H9 (cell line): ENCODE measurements around the gene NT5DC3. TPM values are rescaled to one million over a fixed set of nuclear protein-coding genes. Genes with fewer than 3 reads are reported as not detected.
A peak's percentile ranks its signal among the peaks of the same experiment; 100 is the strongest.

Experiments
- DNase-seq: peaks from one replicate; pipeline ENCODE4 v3.0.0-alpha.2; 2017
- H2AFZ ChIP-seq: one replicate; pipeline ENCODE4 v1.6.1; 2013; ENCODE audit warnings: mild to moderate bottlenecking, low read length, control low read depth, moderate library complexity
- H2AK5ac ChIP-seq: 2 replicates; pipeline ENCODE4 v1.6.1; 2013; ENCODE audit warnings: low read length, control low read depth, mixed read lengths; ENCODE audit not compliant: insufficient read length
- H2BK120ac ChIP-seq: one replicate; pipeline ENCODE4 v1.6.1; 2013; ENCODE audit warnings: low read depth, mild to moderate bottlenecking, low read length, control low read depth, inconsistent platforms; ENCODE audit not compliant: poor library complexity, severe bottlenecking
- H2BK12ac ChIP-seq: 2 replicates; pipeline ENCODE4 v1.6.1; 2013; ENCODE audit warnings: low read length, control low read depth, mixed read lengths, low read depth; ENCODE audit not compliant: insufficient read length
- H2BK15ac ChIP-seq: 2 replicates; pipeline ENCODE4 v1.6.1; 2013; ENCODE audit warnings: low read depth, low read length, control low read depth
- H2BK20ac ChIP-seq: one replicate; pipeline ENCODE4 v1.6.1; 2013; ENCODE audit warnings: low read depth, mild to moderate bottlenecking, low read length, control low read depth, inconsistent platforms; ENCODE audit not compliant: poor library complexity, severe bottlenecking
- H2BK5ac ChIP-seq: 2 replicates; pipeline ENCODE4 v1.6.1; 2013; ENCODE audit warnings: low read length, control low read depth, mixed read lengths; ENCODE audit not compliant: insufficient read length
- H3K14ac ChIP-seq: 2 replicates; pipeline ENCODE4 v1.6.1; 2013; ENCODE audit warnings: low read length, control low read depth; ENCODE audit not compliant: insufficient read depth
- H3K18ac ChIP-seq: 2 replicates; pipeline ENCODE4 v1.6.1; 2013; ENCODE audit warnings: low read depth, mild to moderate bottlenecking, mixed read lengths, low read length, control low read depth; ENCODE audit not compliant: insufficient read length
- H3K23ac ChIP-seq: 2 replicates; pipeline ENCODE4 v1.6.1; 2013; ENCODE audit warnings: low read length, control low read depth, mixed read lengths, low read depth; ENCODE audit not compliant: insufficient read length
- H3K23me2 ChIP-seq: 2 replicates; pipeline ENCODE4 v1.6.1; 2013; ENCODE audit warnings: low read depth, mild to moderate bottlenecking, mixed read lengths, low read length, control low read depth; ENCODE audit not compliant: insufficient read length, poor library complexity, severe bottlenecking
- H3K27ac ChIP-seq: 2 replicates; pipeline ENCODE4 v1.5.1; 2013; ENCODE audit warnings: low read length, control low read depth, mixed read lengths, low read depth; ENCODE audit not compliant: insufficient read length
- H3K27me3 ChIP-seq: 2 replicates; pipeline ENCODE4 v1.6.1; 2013; ENCODE audit warnings: low read length, control low read depth, inconsistent platforms; ENCODE audit not compliant: insufficient read depth
- H3K4ac ChIP-seq: 2 replicates; pipeline ENCODE4 v1.6.1; 2013; ENCODE audit warnings: low read depth, mild to moderate bottlenecking, control low read depth, inconsistent platforms, low read length, moderate library complexity
- H3K4me1 ChIP-seq: 2 replicates; pipeline ENCODE4 v1.6.1; 2013; ENCODE audit warnings: low read length, control low read depth, inconsistent platforms; ENCODE audit not compliant: insufficient read depth
- H3K4me2 ChIP-seq: 2 replicates; pipeline ENCODE4 v1.6.1; 2013; ENCODE audit warnings: low read length, control low read depth, mixed read lengths; ENCODE audit not compliant: insufficient read length, insufficient read depth
- H3K56ac ChIP-seq: 2 replicates; pipeline ENCODE4 v1.6.1; 2013; ENCODE audit warnings: low read depth, mild to moderate bottlenecking, mixed read lengths, low read length, control low read depth; ENCODE audit not compliant: insufficient read length
- H3K79me1 ChIP-seq: 2 replicates; pipeline ENCODE4 v1.6.1; 2013; ENCODE audit warnings: low read depth, mild to moderate bottlenecking, moderate library complexity, low read length, control low read depth, inconsistent platforms; ENCODE audit not compliant: insufficient read depth, poor library complexity, severe bottlenecking
- H3K79me2 ChIP-seq: 2 replicates; pipeline ENCODE4 v1.6.1; 2013; ENCODE audit warnings: low read length, control low read depth, inconsistent platforms; ENCODE audit not compliant: insufficient read depth
- H3K9ac ChIP-seq: 2 replicates; pipeline ENCODE4 v1.6.1; 2013; ENCODE audit warnings: low read length, control low read depth, mixed read lengths; ENCODE audit not compliant: insufficient read length; ENCODE audit errors: extremely low read depth
- H3K9me3 ChIP-seq: one replicate; pipeline ENCODE4 v1.6.1; 2013; ENCODE audit warnings: low read depth, low read length, inconsistent platforms; ENCODE audit not compliant: control insufficient read depth
- H3T11ph ChIP-seq: one replicate; pipeline ENCODE4 v1.6.1; 2013; ENCODE audit warnings: mild to moderate bottlenecking, low read length, control low read depth, inconsistent platforms
- H4K20me1 ChIP-seq: one replicate; pipeline ENCODE4 v1.6.1; 2013; ENCODE audit not compliant: control insufficient read depth, insufficient read length, insufficient read depth
- H4K5ac ChIP-seq: 2 replicates; pipeline ENCODE4 v1.6.1; 2013; ENCODE audit warnings: low read depth, mild to moderate bottlenecking, mixed read lengths, low read length, control low read depth; ENCODE audit not compliant: insufficient read length
- H4K8ac ChIP-seq: replicated peaks from 2 replicates; pipeline ENCODE4 v1.6.1; 2013; ENCODE audit warnings: low read length, control low read depth, mixed read lengths, low read depth; ENCODE audit not compliant: insufficient read length
- H4K91ac ChIP-seq: 2 replicates; pipeline ENCODE4 v1.6.1; 2013; ENCODE audit warnings: low read depth, mild to moderate bottlenecking, moderate library complexity, mixed read lengths, low read length, control low read depth; ENCODE audit not compliant: insufficient read length
- H3K27ac Mint-ChIP-seq, 3 experiments: 2 replicates in 2 of 3; 3 replicates in 1 of 3; pipeline ENCODE4 v1.8.0; 2020 to 2021; ENCODE audit warnings: mixed read lengths in 3 of 3, mild to moderate bottlenecking in 1 of 3, moderate library complexity in 1 of 3
- H3K27me3 Mint-ChIP-seq: 2 replicates; pipeline ENCODE4 v1.8.0; 2021; ENCODE audit warnings: low read depth, mild to moderate bottlenecking, moderate library complexity, mixed read lengths
- H3K36me3 Mint-ChIP-seq, 3 experiments: 2 replicates in 2 of 3; 3 replicates in 1 of 3; pipeline ENCODE4 v1.8.0; 2020 to 2021; ENCODE audit warnings: low read depth in 3 of 3, mixed read lengths in 3 of 3; ENCODE audit not compliant: insufficient read depth in 1 of 3
- H3K4me1 Mint-ChIP-seq, 2 experiments: 2 replicates each; pipeline ENCODE4 v1.8.0; 2020; ENCODE audit warnings: mixed read lengths in 2 of 2
- H3K4me3 Mint-ChIP-seq, 2 experiments: 2 replicates in 1 of 2; 3 replicates in 1 of 2; pipeline ENCODE4 v1.8.0; 2020 to 2021; ENCODE audit warnings: mild to moderate bottlenecking in 2 of 2, mixed read lengths in 2 of 2, moderate library complexity in 1 of 2
- H3K9me3 Mint-ChIP-seq, 2 experiments: 2 replicates in 1 of 2; 3 replicates in 1 of 2; pipeline ENCODE4 v1.8.0; 2020; ENCODE audit warnings: mild to moderate bottlenecking in 2 of 2, mixed read lengths in 2 of 2, moderate library complexity in 1 of 2
- CTCF ChIP-seq: fragments of 200-600 bp; sonication (generic); conservative IDR thresholded peaks from 3 replicates; pipeline ENCODE4 v1.8.0; 2021; ENCODE audit warnings: antibody characterized with exemption, mild to moderate bottlenecking
- WGBS: extraction: QIAGEN DNeasy Blood & Tissue Kit; methylation state at CpG from one replicate; pipeline ENCODE4 v1.1.7; 2013; ENCODE audit warnings: missing lambda C conversion rate, low lambda C conversion rate, mixed read lengths; ENCODE audit not compliant: insufficient read length; ENCODE audit errors: extremely low coverage; 5-methylcytosine and 5-hydroxymethylcytosine counted together
- total RNA-seq: library from RNA; stranded (reverse); gene quantifications from 2 replicates; pipeline ENCODE4 v1.2.1, GENCODE V29; 2021

The NT5DC3 gene
- total RNA-seq, 1 experiment from 2014 or later = 13.6 TPM

GRCh38 chr12:103840462-103840875, 565 bp downstream of the NT5DC3 start:
- Histone ChIP-seq H2BK120ac (no peak overlapping the region), H3K79me2 (peaks cover 6% of the 10 kb centered on the region; the same call in 1 of the 2 replicates), H3K56ac (no peak overlapping the region), H3K79me1 (no peaks in the 10 kb centered on the region), H4K91ac (no peak overlapping the region), H3K4ac (no peak overlapping the region), H3K27ac (no peak overlapping the region), H4K20me1 (no peaks in the 10 kb centered on the region), H4K8ac (no peak overlapping the region), H3K4me2 (peak overlapping the region; percentile 55), H4K5ac (no peak overlapping the region), H2BK12ac (no peak overlapping the region), H2BK15ac (no peak overlapping the region), H3T11ph (no peak overlapping the region), H2BK5ac (no peak overlapping the region), H3K4me1 (peaks cover 4% of the 10 kb centered on the region; the same call in 1 of the 2 replicates), H2AFZ (no peak overlapping the region), H2BK20ac (no peak overlapping the region), H3K23ac (no peak overlapping the region), H3K18ac (peak overlapping the region; percentile 54), H3K9ac (peak overlapping the region; percentile 5), H2AK5ac (no peak overlapping the region), H3K27me3 (no peaks in the 10 kb centered on the region), H3K14ac (peak overlapping the region; percentile 91; the same call in 1 of the 2 replicates), H3K9me3 (no peaks in the 10 kb centered on the region), H3K23me2 (peaks cover 8% of the 10 kb centered on the region)
- H3K9me3 Mint-ChIP-seq = no peaks in the 10 kb centered on the region
- no peak for TF ChIP-seq CTCF
- peak overlapping the region; percentile 86 to 91 for H3K4me3 Mint-ChIP-seq
- peaks cover 3% of the 10 kb centered on the region; the same call in 1 of the 2 replicates for H3K27me3 Mint-ChIP-seq
- no peak for DNase-seq
- H3K36me3 Mint-ChIP-seq = peaks cover 12 to 21% (median 15%) of the 10 kb centered on the region in 3 experiments; a peak in 6 of 7 replicates
- peaks cover 25 to 30% of the 10 kb centered on the region in 2 experiments for H3K4me1 Mint-ChIP-seq
- no CpG with 5 or more reads among the region's 29 CpGs for WGBS
- H3K27ac Mint-ChIP-seq = no peak overlapping the region
